Fibroblast of lung (primary cell): ENCODE data around the gene BASP1. TPM values are rescaled to one million over a fixed set of nuclear protein-coding genes. Genes with fewer than 3 reads are reported as not detected.

Source experiments
- DNase-seq, 2 donors: peaks; one replicate each; pipeline versions ENCODE4 v3.0.0 to v3.0.0-alpha.2; 2010; ENCODE audit warnings: low read depth in 2 of 2
- H2AFZ ChIP-seq: 2 replicates; pipeline ENCODE4 v1.5.1; 2012; ENCODE audit warnings: low read length, control low read depth, inconsistent platforms
- H3K27ac ChIP-seq: 2 replicates; pipeline ENCODE4 v1.5.1; 2011; ENCODE audit warnings: low read length, control low read depth; ENCODE audit not compliant: insufficient read depth
- H3K27me3 ChIP-seq: 2 replicates; pipeline ENCODE4 v1.5.1; 2011; ENCODE audit warnings: mild to moderate bottlenecking, low read length; ENCODE audit not compliant: control insufficient read depth, insufficient read depth
- H3K36me3 ChIP-seq: 2 replicates; pipeline ENCODE4 v1.5.1; 2011; ENCODE audit warnings: low read length; ENCODE audit not compliant: control insufficient read depth, insufficient read depth
- H3K4me1 ChIP-seq: 2 replicates; pipeline ENCODE4 v1.5.1; 2011; ENCODE audit warnings: low read length; ENCODE audit not compliant: control insufficient read depth, insufficient read depth; ENCODE audit errors: extremely low read depth
- H3K4me2 ChIP-seq: 2 replicates; pipeline ENCODE4 v1.5.1; 2011; ENCODE audit warnings: low read length, control low read depth; ENCODE audit not compliant: insufficient read depth; ENCODE audit errors: extremely low read depth
- H3K4me3 ChIP-seq, 4 experiments: fragments of 200-600 bp in 1 of 4; sonication (generic) in 1 of 4; replicated peaks in 1 of 4; 2 replicates each; pipeline ENCODE4 v1.5.1; 2011 to 2016; ENCODE audit warnings: low read length in 4 of 4, low read depth in 3 of 4, mild to moderate bottlenecking in 3 of 4, control low read depth in 2 of 4, inconsistent platforms in 1 of 4, mixed read lengths in 1 of 4; ENCODE audit not compliant: insufficient read depth in 1 of 4; ENCODE audit errors: control extremely low read depth in 1 of 4
- H3K79me2 ChIP-seq: 2 replicates; pipeline ENCODE4 v1.5.1; 2012; ENCODE audit warnings: mild to moderate bottlenecking, low read length, inconsistent platforms; ENCODE audit not compliant: control insufficient read depth, insufficient read depth
- H3K9ac ChIP-seq: 2 replicates; pipeline ENCODE4 v1.5.1; 2011; ENCODE audit warnings: mild to moderate bottlenecking, low read length, control low read depth; ENCODE audit not compliant: insufficient read depth
- H3K9me3 ChIP-seq: 2 replicates; pipeline ENCODE4 v1.5.1; 2012; ENCODE audit warnings: low read depth, low read length; ENCODE audit not compliant: control insufficient read depth, insufficient read depth
- H4K20me1 ChIP-seq: 2 replicates; pipeline ENCODE4 v1.5.1; 2011; ENCODE audit warnings: low read length; ENCODE audit not compliant: control insufficient read depth, insufficient read depth; ENCODE audit errors: extremely low read depth
- EZH2 ChIP-seq: IDR thresholded peaks from 2 replicates; pipeline ENCODE4 v1.5.1; 2012; ENCODE audit warnings: low read length, control low read depth, mild to moderate bottlenecking; ENCODE audit errors: missing control alignments
- polyA plus RNA-seq, 2 donors: library from polyadenylated mRNA; depleted of rRNA in 1 of 2; stranded (reverse) in 1 of 2; unstranded in 1 of 2; fragments of >200 nt; gene quantifications; 2 replicates each; pipeline ENCODE4 v1.2.1, GENCODE V29; 2011 to 2012; ENCODE audit warnings: missing spikeins in 1 of 2
- total RNA-seq: library from RNA; depleted of rRNA; stranded (reverse); fragments of >200 nt; gene quantifications from 2 replicates; pipeline ENCODE4 v1.2.1, GENCODE V29; 2014
- TF ChIP-seq, protein P1 (sequence below), 2 donors: IDR thresholded peaks in 1 of 2; conservative IDR thresholded peaks in 1 of 2; 1 replicate in 1 of 2; 2 replicates in 1 of 2; pipeline ENCODE4 v1.5.1; 2011 to 2012; ENCODE audit warnings: low read length in 2 of 2, control low read depth in 1 of 2, inconsistent platforms in 1 of 2, low read depth in 1 of 2, mild to moderate bottlenecking in 1 of 2

The BASP1 gene
- total and polyA plus RNA-seq, 2 donors (not counting 1 experiment from before 2014, with no cell fraction given) = 186 to 248 TPM

DNA sequence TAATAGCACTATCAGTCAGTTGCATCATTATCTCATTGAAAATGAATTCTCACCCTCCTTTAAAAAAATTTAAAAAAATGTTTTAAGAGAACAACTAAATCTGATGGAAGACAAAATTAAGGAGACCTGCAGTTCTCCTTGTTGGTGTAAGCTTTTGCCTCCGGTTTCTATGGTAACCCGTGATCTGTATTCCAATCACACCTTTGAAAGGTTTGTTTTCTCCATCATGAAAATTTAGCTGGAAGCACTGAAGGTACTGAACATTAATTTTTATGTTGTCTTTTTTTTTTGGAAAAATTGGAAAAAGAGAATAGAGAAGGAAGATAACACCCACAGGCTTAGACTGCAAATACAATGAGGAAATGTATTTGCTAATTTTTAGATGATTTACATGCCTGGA lies 2.5 kb upstream of the BASP1 start:
- no peak overlapping the region for H3K4me2 ChIP-seq
- no peak for TF ChIP-seq EZH2
- TF ChIP-seq, protein P1, sequence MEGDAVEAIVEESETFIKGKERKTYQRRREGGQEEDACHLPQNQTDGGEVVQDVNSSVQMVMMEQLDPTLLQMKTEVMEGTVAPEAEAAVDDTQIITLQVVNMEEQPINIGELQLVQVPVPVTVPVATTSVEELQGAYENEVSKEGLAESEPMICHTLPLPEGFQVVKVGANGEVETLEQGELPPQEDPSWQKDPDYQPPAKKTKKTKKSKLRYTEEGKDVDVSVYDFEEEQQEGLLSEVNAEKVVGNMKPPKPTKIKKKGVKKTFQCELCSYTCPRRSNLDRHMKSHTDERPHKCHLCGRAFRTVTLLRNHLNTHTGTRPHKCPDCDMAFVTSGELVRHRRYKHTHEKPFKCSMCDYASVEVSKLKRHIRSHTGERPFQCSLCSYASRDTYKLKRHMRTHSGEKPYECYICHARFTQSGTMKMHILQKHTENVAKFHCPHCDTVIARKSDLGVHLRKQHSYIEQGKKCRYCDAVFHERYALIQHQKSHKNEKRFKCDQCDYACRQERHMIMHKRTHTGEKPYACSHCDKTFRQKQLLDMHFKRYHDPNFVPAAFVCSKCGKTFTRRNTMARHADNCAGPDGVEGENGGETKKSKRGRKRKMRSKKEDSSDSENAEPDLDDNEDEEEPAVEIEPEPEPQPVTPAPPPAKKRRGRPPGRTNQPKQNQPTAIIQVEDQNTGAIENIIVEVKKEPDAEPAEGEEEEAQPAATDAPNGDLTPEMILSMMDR (conservative IDR thresholded peaks at IDR 0.05 in 1 of 2, IDR thresholded peaks at IDR 0.05 in 1 of 2; ENCODE audit: low read depth in 1 of 2, low read length in 2 of 2) = no peak
- no peak overlapping the region for H2AFZ ChIP-seq
- DNase-seq = no peak
- no peak overlapping the region for H3K9ac ChIP-seq
- H3K4me3 ChIP-seq = peak overlapping the region in 1 of 4 experiments; percentile 61
- H3K27ac ChIP-seq = no peak overlapping the region
- no peaks in the 10 kb centered on the region for H3K27me3 ChIP-seq
- no peaks in the 10 kb centered on the region for H3K9me3 ChIP-seq
- H3K36me3 ChIP-seq = no peaks in the 10 kb centered on the region
- H3K79me2 ChIP-seq = peaks cover 24% of the 10 kb centered on the region
- no peaks in the 10 kb centered on the region for H4K20me1 ChIP-seq
- no peaks in the 10 kb centered on the region for H3K4me1 ChIP-seq

DNA sequence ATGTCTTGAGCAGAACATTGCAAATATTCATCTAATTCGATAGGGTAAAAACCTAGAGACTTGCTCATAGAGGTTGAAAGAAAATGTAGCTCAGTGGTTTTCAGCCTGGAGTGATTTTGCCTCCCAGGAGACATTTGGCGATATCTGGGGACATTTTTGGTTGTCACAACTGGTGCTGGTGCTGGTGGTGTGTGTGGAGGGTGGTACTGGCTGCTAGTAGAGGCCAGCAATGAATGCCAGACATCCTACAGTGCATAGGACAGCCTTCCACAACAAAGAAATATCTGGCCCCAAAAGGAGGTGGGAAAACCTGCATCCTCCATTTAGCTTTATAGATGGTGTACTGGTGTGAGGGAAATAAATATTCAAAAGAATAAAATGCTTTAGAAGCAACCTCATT lies 2.1 kb upstream of the BASP1 start:
- Histone ChIP-seq H3K4me1 (no peaks in the 10 kb centered on the region), H3K27me3 (no peaks in the 10 kb centered on the region), H3K79me2 (peaks cover 29% of the 10 kb centered on the region), H4K20me1 (no peaks in the 10 kb centered on the region), H3K4me2 (peak overlapping the region; percentile 65), H3K9me3 (no peaks in the 10 kb centered on the region), H3K4me3 (peak overlapping the region in 1 of 4 experiments; percentile 61), H3K9ac (no peak overlapping the region), H3K27ac (no peak overlapping the region), H3K36me3 (no peaks in the 10 kb centered on the region), H2AFZ (no peak overlapping the region)
- TF ChIP-seq, protein P1 (conservative IDR thresholded peaks at IDR 0.05 in 1 of 2, IDR thresholded peaks at IDR 0.05 in 1 of 2; ENCODE audit: low read depth in 1 of 2, low read length in 2 of 2) = no peak
- DNase-seq = no peak

DNA sequence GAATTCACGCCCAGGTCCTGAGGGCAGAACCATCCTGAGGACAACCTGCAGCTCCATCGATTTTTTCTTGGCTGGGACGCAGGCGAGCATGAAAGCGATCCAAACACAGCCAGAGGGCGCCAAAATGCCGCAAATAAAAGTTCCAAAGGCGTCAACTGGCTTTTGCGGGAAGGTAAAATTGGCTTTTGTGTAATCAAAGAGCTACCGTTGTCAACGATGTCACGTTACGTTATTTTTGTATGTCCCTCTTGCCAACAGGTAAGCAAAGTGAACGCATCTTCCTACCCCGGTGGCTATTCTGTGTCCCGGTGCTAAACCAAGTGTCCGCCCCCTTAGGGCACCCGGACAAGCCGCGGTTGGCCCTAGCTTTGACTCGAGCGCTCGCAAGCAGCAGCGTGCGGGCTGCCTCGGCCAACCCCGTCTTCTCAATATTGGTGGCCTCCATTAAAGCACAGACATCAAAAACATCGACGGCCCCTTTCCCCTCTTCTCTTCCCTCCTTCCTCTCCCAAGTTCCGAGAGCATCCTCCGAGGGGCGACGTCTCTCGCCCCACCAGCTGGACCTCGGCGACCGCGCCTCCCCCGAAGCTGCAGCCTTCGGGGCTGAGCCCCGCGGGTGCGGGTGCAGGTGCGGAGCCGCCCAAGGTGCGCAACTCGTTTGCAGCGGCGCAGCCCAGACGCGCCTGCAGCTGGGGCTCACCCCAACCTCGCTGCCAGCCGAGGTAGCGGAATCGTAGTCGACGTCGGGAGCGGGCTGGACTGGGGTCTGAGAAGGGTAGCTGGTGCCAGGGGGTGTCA lies 1.1 kb upstream of the BASP1 start:
- Histone ChIP-seq H3K27ac (no peak overlapping the region), H4K20me1 (no peaks in the 10 kb centered on the region), H3K9me3 (no peaks in the 10 kb centered on the region), H3K4me2 (peak overlapping the region; percentile 53), H3K4me3 (peak overlapping the region; percentile 34 to 62 (median 50)), H3K79me2 (peaks cover 39% of the 10 kb centered on the region), H3K36me3 (no peaks in the 10 kb centered on the region), H3K4me1 (no peaks in the 10 kb centered on the region), H3K27me3 (no peaks in the 10 kb centered on the region), H2AFZ (peak overlapping the region; percentile 73), H3K9ac (no peak overlapping the region)
- DNase-seq = peak; percentile 70 to 85
- TF ChIP-seq EZH2 = no peak
- TF ChIP-seq, protein P1 (conservative IDR thresholded peaks at IDR 0.05 in 1 of 2, IDR thresholded peaks at IDR 0.05 in 1 of 2; ENCODE audit: low read depth in 1 of 2, low read length in 2 of 2) = peak; percentile 83 to 87
